HEK293T (cell line): ENCODE data around the gene RASA3.

ENCODE experiments used
- ARNT ChIP-seq: fragments of 450-650 bp; IDR thresholded peaks from 2 replicates; pipeline ENCODE4 v1.6.1; 2017; ENCODE audit warnings: mild to moderate bottlenecking
- BHLHE40 ChIP-seq: fragments of 450-650 bp; IDR thresholded peaks from 2 replicates; pipeline ENCODE4 v1.6.1; 2016; ENCODE audit warnings: mild to moderate bottlenecking, moderate library complexity, borderline replicate concordance
- ELF4 ChIP-seq: fragments of 450-650 bp; IDR thresholded peaks from 2 replicates; pipeline ENCODE4 v1.6.1; 2017; ENCODE audit warnings: antibody characterized with exemption
- PKNOX1 ChIP-seq: fragments of 450-650 bp; IDR thresholded peaks from 2 replicates; pipeline ENCODE4 v1.6.1; 2016
- SP1 ChIP-seq: fragments of 450-650 bp; IDR thresholded peaks from 2 replicates; pipeline ENCODE4 v1.6.1; 2017
- SUZ12 ChIP-seq: fragments of 450-650 bp; IDR thresholded peaks from 2 replicates; pipeline ENCODE4 v1.6.1; 2016; ENCODE audit warnings: mild to moderate bottlenecking
- TARDBP ChIP-seq: fragments of 450-650 bp; IDR thresholded peaks from 2 replicates; pipeline ENCODE4 v1.6.1; 2016
- ZNF384 ChIP-seq: fragments of 450-650 bp; IDR thresholded peaks from 2 replicates; pipeline ENCODE4 v1.6.1; 2016

DNA sequence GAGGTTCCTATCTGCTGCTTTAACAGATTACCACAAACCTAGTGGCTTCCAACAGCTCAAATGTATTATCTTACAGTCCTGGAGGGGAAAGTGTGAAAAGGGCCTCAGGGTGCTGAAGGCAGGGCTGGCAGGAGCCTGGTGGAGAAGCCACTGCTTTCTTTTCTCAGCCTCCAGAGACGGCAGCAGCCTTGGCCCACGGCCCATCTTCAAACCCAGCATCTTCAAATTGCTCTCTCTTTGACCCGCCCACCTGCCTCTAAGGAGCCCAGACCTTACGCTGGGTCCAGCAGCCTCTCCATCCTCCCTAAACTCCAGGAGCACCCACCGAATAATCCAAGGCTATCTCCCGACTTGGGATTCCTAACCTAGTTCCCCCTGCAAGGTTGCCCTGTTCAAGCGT lies 194.2 kb downstream of the RASA3 start:
- TF ChIP-seq PKNOX1 (no peak), ARNT (no peak), ELF4 (no peak), TARDBP (no peak), SUZ12 (no peak), BHLHE40 (no peak), SP1 (no peak), ZNF384 (no peak)
